ENCODE results near the gene BCL2L12. TPM values are rescaled to one million over a fixed set of nuclear protein-coding genes. Genes with fewer than 3 reads are reported as not detected.
A peak's percentile ranks its signal among the peaks of the same experiment; 100 is the strongest.

Gene BCL2L12
- total RNA-seq, 6 donors from 2014 or later = 4.2 to 21.3 (median 14.1) TPM

DNA sequence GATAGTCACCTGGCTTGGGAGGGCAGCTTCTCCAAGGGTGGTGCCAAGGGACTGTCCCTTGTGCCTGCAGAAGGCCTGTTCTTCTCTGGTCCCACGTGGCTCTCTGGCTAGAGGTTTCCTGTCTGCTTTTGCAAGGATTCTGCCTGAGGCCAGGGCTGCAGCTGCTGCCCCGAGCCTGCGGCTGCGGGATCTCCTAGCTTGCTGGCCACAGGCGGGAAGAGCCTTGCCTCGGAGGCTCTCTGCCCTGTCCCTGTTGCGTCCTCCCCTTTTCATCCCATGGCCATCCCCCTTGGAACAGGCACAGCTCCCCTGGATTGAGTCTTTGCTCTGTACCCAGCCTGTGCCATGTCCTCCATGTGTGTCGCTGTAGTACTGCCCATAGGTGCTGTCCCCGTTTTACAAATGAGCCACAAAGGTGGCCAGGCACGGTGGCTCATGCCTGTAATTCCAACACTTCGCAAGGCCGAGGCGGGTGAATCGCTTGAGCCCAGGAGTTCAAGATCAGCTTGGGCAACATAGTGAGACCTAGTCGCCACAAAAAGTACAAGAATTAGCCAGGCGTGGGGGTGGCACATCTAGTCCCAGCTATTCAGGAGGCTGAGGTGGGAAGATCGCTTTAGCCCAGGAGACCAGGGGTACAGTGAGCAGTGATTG lies 9.2 kb upstream of the BCL2L12 start:
- no peak overlapping the region for H3K4me3 ChIP-seq
- H3K9me3 ChIP-seq = no peaks in the 10 kb centered on the region
- ATAC-seq (ENCODE audit: low FRiP score in 2 of 2) = no peak
- TF ChIP-seq POLR2AphosphoS5 (IDR thresholded peaks at IDR 0.05) = no peak
- peaks cover 42 to 99% (median 91%) of the 10 kb centered on the region in 4 donors for H3K36me3 ChIP-seq
- WGBS, 2 donors = 92 to 93% methylated on average over 13 to 17 of the region's 17 CpGs
- H3K4me1 ChIP-seq = no peaks in the 10 kb centered on the region
- peak in 1 of 2 donors; percentile 40 for DNase-seq
- no peak overlapping the region for H3K27ac ChIP-seq
- no peaks in the 10 kb centered on the region for H3K27me3 ChIP-seq

GRCh38 chr19:49657493-49658138 lies 8.1 kb upstream of the BCL2L12 start:
- Histone ChIP-seq H3K36me3 (peaks cover 40 to 100% (median 96%) of the 10 kb centered on the region in 4 donors), H3K9me3 (no peaks in the 10 kb centered on the region), H3K4me1 (no peaks in the 10 kb centered on the region), H3K27me3 (no peaks in the 10 kb centered on the region), H3K27ac (no peak overlapping the region), H3K4me3 (no peak overlapping the region)
- WGBS, 2 donors = 92 to 93% methylated on average over 15 to 22 of the region's 22 CpGs
- TF ChIP-seq EP300 (IDR thresholded peaks at IDR 0.05) = no peak
- no peak for TF ChIP-seq POLR2AphosphoS5 (IDR thresholded peaks at IDR 0.05)
- TF ChIP-seq, protein P1, sequence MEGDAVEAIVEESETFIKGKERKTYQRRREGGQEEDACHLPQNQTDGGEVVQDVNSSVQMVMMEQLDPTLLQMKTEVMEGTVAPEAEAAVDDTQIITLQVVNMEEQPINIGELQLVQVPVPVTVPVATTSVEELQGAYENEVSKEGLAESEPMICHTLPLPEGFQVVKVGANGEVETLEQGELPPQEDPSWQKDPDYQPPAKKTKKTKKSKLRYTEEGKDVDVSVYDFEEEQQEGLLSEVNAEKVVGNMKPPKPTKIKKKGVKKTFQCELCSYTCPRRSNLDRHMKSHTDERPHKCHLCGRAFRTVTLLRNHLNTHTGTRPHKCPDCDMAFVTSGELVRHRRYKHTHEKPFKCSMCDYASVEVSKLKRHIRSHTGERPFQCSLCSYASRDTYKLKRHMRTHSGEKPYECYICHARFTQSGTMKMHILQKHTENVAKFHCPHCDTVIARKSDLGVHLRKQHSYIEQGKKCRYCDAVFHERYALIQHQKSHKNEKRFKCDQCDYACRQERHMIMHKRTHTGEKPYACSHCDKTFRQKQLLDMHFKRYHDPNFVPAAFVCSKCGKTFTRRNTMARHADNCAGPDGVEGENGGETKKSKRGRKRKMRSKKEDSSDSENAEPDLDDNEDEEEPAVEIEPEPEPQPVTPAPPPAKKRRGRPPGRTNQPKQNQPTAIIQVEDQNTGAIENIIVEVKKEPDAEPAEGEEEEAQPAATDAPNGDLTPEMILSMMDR (IDR thresholded peaks at IDR 0.05) = no peak
- TF ChIP-seq POLR2A (IDR thresholded peaks at IDR 0.05) = no peak
- DNase-seq = peak in 1 of 2 donors; percentile 70
- ATAC-seq (ENCODE audit: low FRiP score in 2 of 2) = no peak

DNA sequence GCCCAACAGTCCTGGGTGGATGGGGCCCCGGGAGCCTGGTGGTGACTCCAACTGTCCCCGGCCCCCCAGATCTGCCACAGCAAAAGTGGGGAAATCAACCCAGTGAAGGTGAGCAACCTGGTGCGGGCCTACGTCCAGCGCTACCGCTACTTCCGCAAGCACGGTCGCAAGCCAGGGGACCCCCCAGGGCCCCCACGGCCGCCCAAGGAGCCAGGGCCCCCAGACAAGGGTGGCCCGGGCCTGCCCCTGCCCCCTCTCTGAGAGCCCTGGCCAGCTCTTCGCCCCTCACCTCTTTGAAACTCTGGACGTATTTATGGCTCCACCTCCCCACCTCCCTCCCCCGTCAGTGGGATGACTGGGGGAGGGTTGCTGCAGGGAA lies 7.6 kb upstream of the BCL2L12 start:
- DNase-seq (peak in 1 of 2 donors; percentile 70), ATAC-seq (ENCODE audit: low FRiP score in 2 of 2) (no peak)
- H3K4me1 ChIP-seq = peaks cover 0 to 1% (median under 1%) of the 10 kb centered on the region in 4 donors
- no peak overlapping the region for H3K27ac ChIP-seq
- H3K9me3 ChIP-seq = no peaks in the 10 kb centered on the region
- WGBS, 2 donors = 80 to 94% methylated on average over 1 to 15 of the region's 15 CpGs
- H3K27me3 ChIP-seq = no peaks in the 10 kb centered on the region
- no peak for TF ChIP-seq POLR2A (IDR thresholded peaks at IDR 0.05)
- TF ChIP-seq, protein P1 (IDR thresholded peaks at IDR 0.05) = no peak
- TF ChIP-seq EP300 (IDR thresholded peaks at IDR 0.05) = no peak
- no peak for TF ChIP-seq POLR2AphosphoS5 (IDR thresholded peaks at IDR 0.05)
- H3K36me3 ChIP-seq = peaks cover 37 to 100% (median 94%) of the 10 kb centered on the region in 4 donors
- no peak overlapping the region for H3K4me3 ChIP-seq

GRCh38 chr19:49658566-49659442 lies 6.9 kb upstream of the BCL2L12 start:
- H3K27ac ChIP-seq = no peak overlapping the region
- DNase-seq = no peak
- peaks cover 34 to 95% (median 88%) of the 10 kb centered on the region in 4 donors for H3K36me3 ChIP-seq
- 94 to 100% methylated on average over 6 to 12 of the region's 12 CpGs for WGBS, 2 donors
- TF ChIP-seq POLR2AphosphoS5 (IDR thresholded peaks at IDR 0.05) = no peak
- TF ChIP-seq, protein P1 (IDR thresholded peaks at IDR 0.05) = no peak
- no peak for TF ChIP-seq POLR2A (IDR thresholded peaks at IDR 0.05)
- TF ChIP-seq EP300 (IDR thresholded peaks at IDR 0.05) = no peak
- ATAC-seq (ENCODE audit: low FRiP score in 2 of 2) = no peak
- H3K27me3 ChIP-seq = no peaks in the 10 kb centered on the region
- H3K4me1 ChIP-seq = peaks cover 4 to 8% (median 6%) of the 10 kb centered on the region in 4 donors
- no peak overlapping the region for H3K4me3 ChIP-seq
- H3K9me3 ChIP-seq = no peaks in the 10 kb centered on the region

Measured in upper lobe of left lung (tissue), 6 donors.